HL-60 (cell line): Measurements from ENCODE around the gene LPCAT2.

Experiments
- DNase-seq, 2 experiments: peaks; one replicate each; pipeline ENCODE4 v3.0.0-alpha.2; 2010 to 2020; ENCODE audit warnings: low read depth in 1 of 2, low spot score in 1 of 2
- H3K27ac ChIP-seq: fragments of 250-450 bp; sonication (Bioruptor Pico); replicated peaks from 2 replicates; pipeline ENCODE4 v1.5.1; 2020; ENCODE audit warnings: mild to moderate bottlenecking, moderate library complexity
- H3K27me3 ChIP-seq: fragments of 250-450 bp; sonication (Bioruptor Pico); 2 replicates; pipeline ENCODE4 v1.5.1; 2021; ENCODE audit warnings: mild to moderate bottlenecking, moderate library complexity; ENCODE audit not compliant: insufficient read depth, poor library complexity, severe bottlenecking
- H3K4me3 ChIP-seq: replicated peaks from 2 replicates; pipeline ENCODE4 v1.5.1; 2011; ENCODE audit warnings: mild to moderate bottlenecking, control low read depth, low read length; ENCODE audit not compliant: insufficient read depth
- CTCF ChIP-seq: IDR thresholded peaks from one replicate; pipeline ENCODE4 v1.5.1; 2011; ENCODE audit warnings: low read length, control low read depth, inconsistent platforms; ENCODE audit not compliant: insufficient read depth
- GABPA ChIP-seq: IDR thresholded peaks from 2 replicates; pipeline ENCODE4 v1.6.1; 2012; ENCODE audit warnings: low read depth
- POLR2AphosphoS5 ChIP-seq: IDR thresholded peaks from 2 replicates; pipeline ENCODE4 v1.6.1; 2012; ENCODE audit warnings: low read depth
- REST ChIP-seq: IDR thresholded peaks from 2 replicates; pipeline ENCODE4 v1.6.1; 2012; ENCODE audit warnings: low read depth; ENCODE audit not compliant: insufficient replicate concordance
- SPI1 ChIP-seq: IDR thresholded peaks from 2 replicates; pipeline ENCODE4 v1.6.1; 2012; ENCODE audit warnings: low read depth, mild to moderate bottlenecking, borderline replicate concordance

Gene LPCAT2

GRCh38 chr16:55539049-55539448 is 30.2 kb downstream of the LPCAT2 start:
- DNase-seq = peak in 1 of 2 experiments; percentile 58
- TF ChIP-seq POLR2AphosphoS5 = no peak
- peak; percentile 50; the same call in 1 of the 2 replicates for TF ChIP-seq SPI1
- TF ChIP-seq GABPA = no peak
- no peak for TF ChIP-seq REST
- no peak for TF ChIP-seq CTCF
- peak overlapping the region; percentile 78 for H3K27ac ChIP-seq
- H3K27me3 ChIP-seq = no peaks in the 10 kb centered on the region
- H3K4me3 ChIP-seq = no peak overlapping the region

GRCh38 chr16:55539488-55539887 is 30.6 kb downstream of the LPCAT2 start:
- TF ChIP-seq SPI1 = no peak
- no peak for TF ChIP-seq REST
- TF ChIP-seq CTCF = no peak
- TF ChIP-seq GABPA = no peak
- no peak for TF ChIP-seq POLR2AphosphoS5
- H3K4me3 ChIP-seq = no peak overlapping the region
- no peaks in the 10 kb centered on the region for H3K27me3 ChIP-seq
- peak in 1 of 2 experiments; percentile 12 for DNase-seq
- H3K27ac ChIP-seq = peak overlapping the region; percentile 78

GRCh38 chr16:55540221-55540620 is 31.3 kb downstream of the LPCAT2 start:
- Histone ChIP-seq H3K4me3 (no peak overlapping the region), H3K27ac (peak overlapping the region; percentile 78; the same call in 1 of the 2 replicates), H3K27me3 (no peaks in the 10 kb centered on the region)
- DNase-seq = no peak
- TF ChIP-seq CTCF = no peak
- no peak for TF ChIP-seq SPI1
- no peak for TF ChIP-seq POLR2AphosphoS5
- TF ChIP-seq GABPA = no peak
- no peak for TF ChIP-seq REST
